Loucy (cell line): ENCODE data around the gene GRID1.
"Not testable (repeated sequence)": the region's sequence is repeated elsewhere in the genome, so short reads cannot be mapped to it uniquely, and the experiment has no call there.

ENCODE experiments used
- EZH2phosphoT487 ChIP-seq: fragments of 200-600 bp; IDR thresholded peaks from 2 replicates; pipeline ENCODE4 v1.6.1; 2018; ENCODE audit warnings: antibody characterized with exemption, mild to moderate bottlenecking, moderate library complexity, borderline replicate concordance
- TF ChIP-seq, protein P1 (sequence below): fragments of 200-600 bp; sonication (generic); conservative IDR thresholded peaks from 2 replicates; pipeline ENCODE4 v1.5.1; 2014; ENCODE audit warnings: mild to moderate bottlenecking, antibody characterized with exemption, low read length

DNA sequence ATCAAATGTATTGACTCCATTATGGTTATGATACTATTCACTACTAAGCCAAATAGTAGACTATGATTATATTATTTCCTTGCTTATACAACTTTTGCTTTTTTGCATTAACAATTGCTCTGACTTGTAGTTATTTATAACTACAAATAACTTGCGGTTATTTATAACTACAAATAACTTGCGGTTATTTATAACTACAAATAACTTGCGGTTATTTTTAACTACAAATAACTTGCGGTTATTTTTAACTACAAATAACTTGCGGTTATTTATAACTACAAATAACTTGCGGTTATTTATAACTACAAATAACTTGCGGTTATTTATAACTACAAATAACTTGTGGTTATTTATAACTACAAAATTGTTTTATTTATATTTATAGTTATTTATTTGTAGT lies 436.6 kb downstream of the GRID1 start:
- TF ChIP-seq, protein P1, sequence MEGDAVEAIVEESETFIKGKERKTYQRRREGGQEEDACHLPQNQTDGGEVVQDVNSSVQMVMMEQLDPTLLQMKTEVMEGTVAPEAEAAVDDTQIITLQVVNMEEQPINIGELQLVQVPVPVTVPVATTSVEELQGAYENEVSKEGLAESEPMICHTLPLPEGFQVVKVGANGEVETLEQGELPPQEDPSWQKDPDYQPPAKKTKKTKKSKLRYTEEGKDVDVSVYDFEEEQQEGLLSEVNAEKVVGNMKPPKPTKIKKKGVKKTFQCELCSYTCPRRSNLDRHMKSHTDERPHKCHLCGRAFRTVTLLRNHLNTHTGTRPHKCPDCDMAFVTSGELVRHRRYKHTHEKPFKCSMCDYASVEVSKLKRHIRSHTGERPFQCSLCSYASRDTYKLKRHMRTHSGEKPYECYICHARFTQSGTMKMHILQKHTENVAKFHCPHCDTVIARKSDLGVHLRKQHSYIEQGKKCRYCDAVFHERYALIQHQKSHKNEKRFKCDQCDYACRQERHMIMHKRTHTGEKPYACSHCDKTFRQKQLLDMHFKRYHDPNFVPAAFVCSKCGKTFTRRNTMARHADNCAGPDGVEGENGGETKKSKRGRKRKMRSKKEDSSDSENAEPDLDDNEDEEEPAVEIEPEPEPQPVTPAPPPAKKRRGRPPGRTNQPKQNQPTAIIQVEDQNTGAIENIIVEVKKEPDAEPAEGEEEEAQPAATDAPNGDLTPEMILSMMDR = not testable (repeated sequence)
- TF ChIP-seq EZH2phosphoT487 = not testable (repeated sequence)
